Stimulated activated CD4-positive, alpha-beta T cell treated with anti-CD3 and anti-CD28 coated beads, Interleukin-2, amount 100 ng/mL, for 48 hours (primary cell): ENCODE results near the gene PCNT.
"Not testable (repeated sequence)": the region's sequence is repeated elsewhere in the genome, so short reads cannot be mapped to it uniquely, and the experiment has no call there.

Experiments
- DNase-seq, 2 donors: peaks; one replicate each; pipeline ENCODE4 v3.0.0-alpha.2; 2020

PCNT gene

GRCh38 chr21:46357684-46358425 is 33.9 kb downstream of the PCNT start:
- DNase-seq: no peak

- no peak for DNase-seq
Observed at GRCh38 chr21:46361176-46361575, 37.2 kb downstream of the PCNT start.

GRCh38 chr21:46361935-46362334 is 38.0 kb downstream of the PCNT start:
- DNase-seq: no peak

- no peak for DNase-seq
Observed at GRCh38 chr21:46362946-46363345, 39.0 kb downstream of the PCNT start.

- DNase-seq: no peak
Observed at GRCh38 chr21:46363698-46364097, 39.7 kb downstream of the PCNT start.

GRCh38 chr21:46366091-46366490 is 42.1 kb downstream of the PCNT start:
- no peak for DNase-seq

- no peak for DNase-seq
Observed at GRCh38 chr21:46366561-46366960, 42.6 kb downstream of the PCNT start.

- no peak for DNase-seq
Observed at GRCh38 chr21:46366966-46367365, 43.0 kb downstream of the PCNT start.

GRCh38 chr21:46368533-46369285 is 44.8 kb downstream of the PCNT start:
- peak in 1 of 2 donors; percentile 18 for DNase-seq

GRCh38 chr21:46369520-46370235 is 45.7 kb downstream of the PCNT start:
- no peak for DNase-seq

GRCh38 chr21:46371204-46372013 is 47.5 kb downstream of the PCNT start:
- DNase-seq: no peak

GRCh38 chr21:46372014-46372485 is 48.1 kb downstream of the PCNT start:
- no peak for DNase-seq

- not testable (repeated sequence) for DNase-seq
Observed at GRCh38 chr21:46372947-46373346, 49.0 kb downstream of the PCNT start.

GRCh38 chr21:46374761-46375389 is 50.9 kb downstream of the PCNT start:
- DNase-seq: no peak

GRCh38 chr21:46375560-46376230 is 51.7 kb downstream of the PCNT start:
- no peak for DNase-seq

GRCh38 chr21:46376231-46376628 is 52.3 kb downstream of the PCNT start:
- no peak for DNase-seq

GRCh38 chr21:46376856-46377453 is 53.0 kb downstream of the PCNT start:
- DNase-seq: no peak

GRCh38 chr21:46377789-46378188 is 53.8 kb downstream of the PCNT start:
- no peak for DNase-seq

- no peak for DNase-seq
Observed at GRCh38 chr21:46379105-46379504, 55.1 kb downstream of the PCNT start.

GRCh38 chr21:46379691-46380090 is 55.7 kb downstream of the PCNT start:
- no peak for DNase-seq

GRCh38 chr21:46381541-46381940 is 57.6 kb downstream of the PCNT start:
- no peak for DNase-seq
